IMR-90 (cell line): Measurements from ENCODE around the gene CPEB3. TPM values are rescaled to one million over a fixed set of nuclear protein-coding genes. Genes with fewer than 3 reads are reported as not detected.

ENCODE experiments used
- ATAC-seq: fragments of 200-7000 bp; cut with Tn5 transposase; 2 replicates; pipeline ENCODE4 v1.9.1; 2020; ENCODE audit warnings: low read depth, mild to moderate bottlenecking, moderate library complexity
- BruUV-seq: library from RNA; stranded (reverse); fragments of 400-500 nt; replicated peaks from 2 replicates; lab custom pipeline; 2021; lab: Mats Ljungman, UMichigan
- CTCF ChIA-PET: fragments of 300-600 bp; formaldehyde crosslinking; extraction: SDS; loops from one replicate; lab custom pipeline; 2021; ENCODE audit warnings: antibody characterized with exemption; lab: Yijun Ruan, JAX
- POLR2A ChIA-PET: fragments of 300-600 bp; sonication (Branson Sonifier 250); formaldehyde crosslinking; loops from one replicate; lab custom pipeline; 2022; ENCODE audit warnings: antibody characterized with exemption; ENCODE audit not compliant: unreplicated experiment; lab: Charles Lee
- DNase-seq: peaks from one replicate; pipeline ENCODE4 v3.0.0; 2013
- H2AFZ ChIP-seq: replicated peaks from 2 replicates; pipeline ENCODE3; 2013; ENCODE audit warnings: low read length, mild to moderate bottlenecking; ENCODE audit not compliant: poor library complexity
- H2AK5ac ChIP-seq: 2 replicates; pipeline ENCODE4 v1.6.1; 2013; ENCODE audit warnings: low read depth, low read length, inconsistent platforms
- H2AK9ac ChIP-seq: replicated peaks from 2 replicates; pipeline ENCODE3; 2013; ENCODE audit warnings: mild to moderate bottlenecking, low read depth, low read length, moderate library complexity; ENCODE audit not compliant: poor library complexity
- H2BK120ac ChIP-seq: 2 replicates; pipeline ENCODE4 v1.6.1; 2013; ENCODE audit warnings: low read depth, low read length, inconsistent platforms
- H2BK15ac ChIP-seq: 3 replicates; pipeline ENCODE4 v1.6.1; 2013; ENCODE audit warnings: low read depth, low read length, inconsistent platforms
- H2BK20ac ChIP-seq: 2 replicates; pipeline ENCODE4 v1.6.1; 2013; ENCODE audit warnings: low read depth, mild to moderate bottlenecking, inconsistent platforms, low read length, moderate library complexity
- H2BK5ac ChIP-seq: 2 replicates; pipeline ENCODE4 v1.6.1; 2013; ENCODE audit warnings: mild to moderate bottlenecking, low read depth, low read length, inconsistent platforms; ENCODE audit not compliant: poor library complexity, severe bottlenecking
- H3K14ac ChIP-seq: replicated peaks from 2 replicates; pipeline ENCODE4 v1.6.1; 2013; ENCODE audit warnings: low read depth, low read length, inconsistent platforms
- H3K18ac ChIP-seq: 2 replicates; pipeline ENCODE4 v1.6.1; 2013; ENCODE audit warnings: low read depth, low read length, control low read depth
- H3K23ac ChIP-seq: 2 replicates; pipeline ENCODE4 v1.6.1; 2013; ENCODE audit warnings: low read depth, low read length, inconsistent platforms
- H3K27ac ChIP-seq: 2 replicates; pipeline ENCODE4 v1.5.1; 2013; ENCODE audit warnings: mild to moderate bottlenecking, control low read depth, low read length; ENCODE audit not compliant: insufficient read depth
- H3K27me3 ChIP-seq: 2 replicates; pipeline ENCODE4 v1.6.1; 2013; ENCODE audit warnings: low read length; ENCODE audit not compliant: control insufficient read depth, insufficient read depth
- H3K36me3 ChIP-seq: 2 replicates; pipeline ENCODE4 v1.6.1; 2013; ENCODE audit warnings: low read length, mixed read lengths; ENCODE audit not compliant: control insufficient read depth, insufficient read depth
- H3K4ac ChIP-seq: 2 replicates; pipeline ENCODE4 v1.6.1; 2013; ENCODE audit warnings: low read depth, low read length, inconsistent platforms
- H3K4me1 ChIP-seq: 2 replicates; pipeline ENCODE4 v1.6.1; 2013; ENCODE audit warnings: low read length, mixed read lengths; ENCODE audit not compliant: control insufficient read depth, insufficient read depth
- H3K4me2 ChIP-seq: 2 replicates; pipeline ENCODE4 v1.6.1; 2013; ENCODE audit warnings: low read depth, mild to moderate bottlenecking, control low read depth, low read length, moderate library complexity
- H3K4me3 ChIP-seq: 2 replicates; pipeline ENCODE4 v1.5.1; 2013; ENCODE audit warnings: low read depth, mild to moderate bottlenecking, control low read depth, low read length, moderate library complexity; ENCODE audit not compliant: insufficient read depth
- H3K56ac ChIP-seq: 2 replicates; pipeline ENCODE4 v1.6.1; 2013; ENCODE audit warnings: low read length, inconsistent platforms; ENCODE audit not compliant: insufficient read depth; ENCODE audit errors: extremely low read depth
- H3K79me1 ChIP-seq, 2 experiments: 2 replicates each; pipeline ENCODE4 v1.6.1; 2013; ENCODE audit warnings: low read length in 2 of 2, inconsistent platforms in 1 of 2, low read depth in 1 of 2
- H3K9ac ChIP-seq: 2 replicates; pipeline ENCODE4 v1.6.1; 2013; ENCODE audit warnings: low read depth, low read length, control low read depth
- H3K9me1 ChIP-seq: 2 replicates; pipeline ENCODE4 v1.6.1; 2013; ENCODE audit warnings: low read length, inconsistent platforms; ENCODE audit not compliant: insufficient read depth
- H3K9me3 ChIP-seq: 2 replicates; pipeline ENCODE4 v1.6.1; 2013; ENCODE audit warnings: low read length; ENCODE audit not compliant: control insufficient read depth, insufficient read depth
- H4K20me1 ChIP-seq: 2 replicates; pipeline ENCODE4 v1.6.1; 2013; ENCODE audit warnings: low read length, inconsistent platforms; ENCODE audit not compliant: insufficient read depth
- H4K5ac ChIP-seq: 2 replicates; pipeline ENCODE4 v1.6.1; 2013; ENCODE audit warnings: mild to moderate bottlenecking, low read depth, low read length, control low read depth
- H4K8ac ChIP-seq, 2 experiments: 2 replicates each; pipeline ENCODE4 v1.6.1; 2013; ENCODE audit warnings: low read depth in 2 of 2, low read length in 2 of 2, control low read depth in 1 of 2, inconsistent platforms in 1 of 2
- H4K91ac ChIP-seq: 2 replicates; pipeline ENCODE4 v1.6.1; 2013; ENCODE audit warnings: low read depth, low read length, inconsistent platforms; ENCODE audit not compliant: insufficient read depth
- BHLHE40 ChIP-seq: fragments of 150-350 bp; IDR thresholded peaks from 2 replicates; pipeline ENCODE4 v1.6.1; 2016; ENCODE audit warnings: mild to moderate bottlenecking, low read depth, low read length
- CEBPB ChIP-seq: IDR thresholded peaks from 2 replicates; pipeline ENCODE4 v1.6.1; 2012; ENCODE audit warnings: low read depth, low read length, improper control_type of control experiment
- CHD1 ChIP-seq: IDR thresholded peaks from 2 replicates; pipeline ENCODE4 v1.6.1; 2012; ENCODE audit warnings: low read depth, low read length, improper control_type of control experiment
- MAFK ChIP-seq: IDR thresholded peaks from 2 replicates; pipeline ENCODE4 v1.6.1; 2012; ENCODE audit warnings: low read depth, low read length, improper control_type of control experiment
- MXI1 ChIP-seq: IDR thresholded peaks from 2 replicates; pipeline ENCODE4 v1.6.1; 2012; ENCODE audit warnings: low read depth, mild to moderate bottlenecking, low read length, moderate library complexity, borderline replicate concordance
- NFE2L2 ChIP-seq: fragments of 150-350 bp; IDR thresholded peaks from 2 replicates; pipeline ENCODE4 v1.6.1; 2016; ENCODE audit warnings: low read depth, mild to moderate bottlenecking, low read length
- RFX5 ChIP-seq: IDR thresholded peaks from 2 replicates; pipeline ENCODE4 v1.8.0; 2012; ENCODE audit warnings: low read depth, mild to moderate bottlenecking, low read length, moderate library complexity
- SMC3 ChIP-seq: fragments of 150-350 bp; IDR thresholded peaks from 2 replicates; pipeline ENCODE4 v1.6.1; 2016; ENCODE audit warnings: low read depth, mild to moderate bottlenecking, antibody characterized with exemption, low read length, moderate library complexity
- WGBS, 2 experiments: methylation state at CpG; one replicate each; pipeline versions ENCODE4 v1.1.5 to v1.1.7; 2013; ENCODE audit warnings: missing lambda C conversion rate in 2 of 2; ENCODE audit not compliant: insufficient read length in 1 of 2; ENCODE audit errors: extremely low coverage in 2 of 2; 5-methylcytosine and 5-hydroxymethylcytosine counted together
- dilution Hi-C: fragments of 300-500 bp; cut with HindIII; formaldehyde crosslinking; loops from one replicate; pipeline ENCODE4 v1.14.3; 2018; ENCODE audit warnings: low sequenced_read_pairs; ENCODE audit not compliant: unreplicated experiment
- in situ Hi-C: fragments of 300-500 bp; cut with MboI; formaldehyde crosslinking; loops from 3 replicates; pipeline ENCODE4 v1.14.3; 2019; ENCODE audit warnings: low sequenced_read_pairs, inconsistent platforms, mixed read lengths
- intact Hi-C: fragments of 100-400 bp; cut with micrococcal nuclease; formaldehyde crosslinking; loops from 2 replicates; pipeline ENCODE4 v1.10.0; 2022
- polyA plus RNA-seq, 3 experiments: library from polyadenylated mRNA; depleted of rRNA; stranded (reverse); fragments of >200 nt; gene quantifications; 2 replicates each; pipeline ENCODE4 v1.2.3, GENCODE V29; 2012; ENCODE audit warnings: low replicate concordance in 1 of 3
- total RNA-seq: library from RNA; depleted of rRNA; stranded (reverse); fragments of >200 nt; gene quantifications from 2 replicates; pipeline ENCODE4 v1.2.3, GENCODE V29; 2012

CPEB3 gene
- total and polyA plus RNA-seq, 2 of the 4 experiments (the other 2 are of a cell fraction) = 0.18 to 0.36 TPM

- no peak overlapping the region for H3K14ac ChIP-seq
- BruUV-seq = no TSS peak
- no CpG with 5 or more reads among the region's 5 CpGs for WGBS, 2 experiments
- DNase-seq (no peak), ATAC-seq (no peak)
- no peak overlapping the region for H4K5ac ChIP-seq
- H2BK120ac ChIP-seq = no peak overlapping the region
- no peak overlapping the region for H3K4me3 ChIP-seq
- dilution Hi-C loops (no loop called here), intact Hi-C loops (no loop called here), in situ Hi-C loops (no loop called here)
- no peaks in the 10 kb centered on the region for H3K27me3 ChIP-seq
- no peak overlapping the region for H3K56ac ChIP-seq
- H2BK20ac ChIP-seq = no peak overlapping the region
- H3K36me3 ChIP-seq = no peaks in the 10 kb centered on the region
- no peak overlapping the region for H2AK9ac ChIP-seq
- no peak overlapping the region for H3K4ac ChIP-seq
- no peak overlapping the region for H4K8ac ChIP-seq
- no peak overlapping the region for H3K9ac ChIP-seq
- no peak overlapping the region for H2AFZ ChIP-seq
- H3K27ac ChIP-seq = no peak overlapping the region
- H2AK5ac ChIP-seq = no peak overlapping the region
- H4K20me1 ChIP-seq = no peaks in the 10 kb centered on the region
- CTCF ChIA-PET = no interaction called here
- no peak overlapping the region for H3K4me2 ChIP-seq
- no peaks in the 10 kb centered on the region for H3K79me1 ChIP-seq
- POLR2A ChIA-PET = no interaction called here
- H3K4me1 ChIP-seq = no peaks in the 10 kb centered on the region
- H3K18ac ChIP-seq = no peak overlapping the region
- no peaks in the 10 kb centered on the region for H3K9me3 ChIP-seq
- no peak overlapping the region for H3K23ac ChIP-seq
- no peak overlapping the region for H2BK15ac ChIP-seq
- no peak overlapping the region for H4K91ac ChIP-seq
- TF ChIP-seq CHD1 (no peak), CEBPB (no peak), BHLHE40 (no peak), RFX5 (no peak), SMC3 (no peak), NFE2L2 (no peak), MAFK (no peak), MXI1 (no peak)
- no peaks in the 10 kb centered on the region for H3K9me1 ChIP-seq
- no peak overlapping the region for H2BK5ac ChIP-seq
These were observed 248.3 kb downstream of the CPEB3 start for GRCh38 chr10:92042541-92042940.
